Measurements from ENCODE around the gene FAM110A. TPM values are rescaled to one million over a fixed set of nuclear protein-coding genes. Genes with fewer than 3 reads are reported as not detected.

Gene FAM110A
- total RNA-seq, 2 donors from 2014 or later, result 12.1 to 16.9 TPM

GRCh38 chr20:853406-853996 is 20.0 kb downstream of the FAM110A start:
- no peaks in the 10 kb centered on the region for H3K4me1 Mint-ChIP-seq
- H3K36me3 Mint-ChIP-seq (ENCODE audit: low read depth), result no peaks in the 10 kb centered on the region
- Histone ChIP-seq H3K36me3 (ENCODE audit: control insufficient read depth, insufficient read depth, low read length) (no peaks in the 10 kb centered on the region), H3K27me3 (ENCODE audit: control insufficient read depth, insufficient read depth, low read length, poor library complexity, severe bottlenecking) (no peaks in the 10 kb centered on the region), H3K9me3 (ENCODE audit: control insufficient read depth, low read length) (no peaks in the 10 kb centered on the region), H3K4me1 (ENCODE audit: control insufficient read depth, insufficient read depth, low read length) (no peaks in the 10 kb centered on the region), H3K4me3 (ENCODE audit: low read length) (no peak overlapping the region), H3K9ac (ENCODE audit: extremely low read depth, low read length, poor library complexity, severe bottlenecking) (no peak overlapping the region), H3K27ac (ENCODE audit: low read depth, low read length) (no peak overlapping the region)
- peaks cover 2% of the 10 kb centered on the region for H3K27me3 Mint-ChIP-seq (ENCODE audit: insufficient read depth)
- no peak overlapping the region for H3K4me3 Mint-ChIP-seq
- DNase-seq, result no peak
- 94 to 96% methylated on average over 3 to 4 of the region's 4 CpGs for WGBS, 2 experiments (ENCODE audit: insufficient coverage in 1 of 2, insufficient read length in 1 of 2)
- TF ChIP-seq CTCF (conservative IDR thresholded peaks at IDR 0.05), result no peak
- H3K27ac Mint-ChIP-seq, result no peak overlapping the region
- no peaks in the 10 kb centered on the region for H3K9me3 Mint-ChIP-seq

- Mint-ChIP-seq H3K9me3 (no peaks in the 10 kb centered on the region), H3K27me3 (ENCODE audit: insufficient read depth) (peaks cover 2% of the 10 kb centered on the region), H3K4me3 (no peak overlapping the region), H3K4me1 (no peaks in the 10 kb centered on the region), H3K36me3 (ENCODE audit: low read depth) (no peaks in the 10 kb centered on the region), H3K27ac (no peak overlapping the region)
- H3K27me3 ChIP-seq (ENCODE audit: control insufficient read depth, insufficient read depth, low read length, poor library complexity, severe bottlenecking), result no peaks in the 10 kb centered on the region
- H3K9me3 ChIP-seq (ENCODE audit: control insufficient read depth, low read length), result no peaks in the 10 kb centered on the region
- 83 to 90% methylated on average over 2 to 3 of the region's 6 CpGs for WGBS, 2 experiments (ENCODE audit: insufficient coverage in 1 of 2, insufficient read length in 1 of 2)
- no peak for TF ChIP-seq CTCF (conservative IDR thresholded peaks at IDR 0.05)
- no peaks in the 10 kb centered on the region for H3K36me3 ChIP-seq (ENCODE audit: control insufficient read depth, insufficient read depth, low read length)
- H3K9ac ChIP-seq (ENCODE audit: extremely low read depth, low read length, poor library complexity, severe bottlenecking), result no peak overlapping the region
- H3K27ac ChIP-seq (ENCODE audit: low read depth, low read length), result no peak overlapping the region
- no peak overlapping the region for H3K4me3 ChIP-seq (ENCODE audit: low read length)
- H3K4me1 ChIP-seq (ENCODE audit: control insufficient read depth, insufficient read depth, low read length), result no peaks in the 10 kb centered on the region
- DNase-seq, result no peak
These were observed 21.1 kb downstream of the FAM110A start for GRCh38 chr20:854601-855000.

DNA sequence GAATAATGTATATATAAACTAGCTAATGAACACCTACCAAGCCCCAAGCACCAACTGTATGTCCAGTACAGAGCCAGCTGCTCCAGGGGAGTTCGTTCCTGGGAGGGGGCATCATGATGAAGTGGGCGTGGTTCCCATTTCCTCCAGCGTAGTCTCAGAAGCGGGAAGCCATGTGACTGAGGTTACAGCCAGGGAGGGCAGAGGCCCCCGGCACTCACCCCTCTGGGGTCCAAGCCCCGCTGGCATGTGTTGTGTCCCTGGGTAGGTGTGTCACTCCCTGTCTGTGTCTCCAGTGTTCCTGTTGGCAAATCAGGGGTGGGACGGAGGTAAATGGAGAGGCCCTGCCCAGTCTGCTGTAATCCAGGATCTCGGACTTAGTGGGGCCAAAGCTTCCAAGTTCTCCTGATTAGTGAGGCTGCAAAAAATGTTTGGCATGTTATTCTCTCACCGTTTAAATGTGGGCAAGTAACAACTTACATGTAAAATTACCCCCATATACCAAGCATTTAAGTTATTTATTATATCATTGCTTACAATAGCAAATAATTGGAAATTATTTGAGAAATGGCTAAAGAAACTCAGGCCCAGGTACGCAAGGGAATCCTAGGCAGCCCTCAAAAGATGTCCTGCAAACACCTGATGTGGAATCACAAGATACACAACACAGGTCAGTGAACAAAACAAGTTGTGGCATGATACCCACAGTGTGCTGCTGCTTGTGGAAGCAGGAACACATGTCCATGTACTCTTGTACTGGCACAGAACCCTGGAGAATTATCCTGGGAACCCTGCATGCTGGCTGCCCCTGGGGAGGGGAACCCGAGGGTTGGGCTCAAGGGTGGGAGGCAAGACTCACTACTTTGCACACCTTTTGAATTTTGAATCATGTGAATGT is 22.2 kb downstream of the FAM110A start:
- H3K4me3 ChIP-seq (ENCODE audit: low read length), result no peak overlapping the region
- no peaks in the 10 kb centered on the region for H3K27me3 ChIP-seq (ENCODE audit: control insufficient read depth, insufficient read depth, low read length, poor library complexity, severe bottlenecking)
- 52 to 77% methylated on average over 3 to 11 of the region's 11 CpGs for WGBS, 2 experiments (ENCODE audit: insufficient coverage in 1 of 2, insufficient read length in 1 of 2)
- H3K9ac ChIP-seq (ENCODE audit: extremely low read depth, low read length, poor library complexity, severe bottlenecking), result no peak overlapping the region
- H3K4me1 ChIP-seq (ENCODE audit: control insufficient read depth, insufficient read depth, low read length), result no peaks in the 10 kb centered on the region
- no peak overlapping the region for H3K27ac ChIP-seq (ENCODE audit: low read depth, low read length)
- no peaks in the 10 kb centered on the region for H3K36me3 ChIP-seq (ENCODE audit: control insufficient read depth, insufficient read depth, low read length)
- Mint-ChIP-seq H3K4me3 (no peak overlapping the region), H3K4me1 (peaks cover 10% of the 10 kb centered on the region), H3K27me3 (ENCODE audit: insufficient read depth) (peaks cover 2% of the 10 kb centered on the region), H3K27ac (no peak overlapping the region), H3K9me3 (no peaks in the 10 kb centered on the region), H3K36me3 (ENCODE audit: low read depth) (no peaks in the 10 kb centered on the region)
- no peaks in the 10 kb centered on the region for H3K9me3 ChIP-seq (ENCODE audit: control insufficient read depth, low read length)
- no peak for TF ChIP-seq CTCF (conservative IDR thresholded peaks at IDR 0.05)
- DNase-seq, result no peak

All from endodermal cell (in vitro differentiated cells).